ENCODE measurements around the gene MED13L.
A peak's percentile ranks its signal among the peaks of the same experiment; 100 is the strongest.
"Not testable (repeated sequence)": the region's sequence is repeated elsewhere in the genome, so short reads cannot be mapped to it uniquely, and the experiment has no call there.

The MED13L gene

GRCh38 chr12:116302166-116303058 is 24.9 kb upstream of the MED13L start:
- no peak for DNase-seq

GRCh38 chr12:116301621-116302020 is 24.1 kb upstream of the MED13L start:
- no peak for DNase-seq

- DNase-seq, result no peak
Observed at GRCh38 chr12:116299665-116300328, 22.3 kb upstream of the MED13L start.

- DNase-seq, result peak; percentile 51
Observed at GRCh38 chr12:116299064-116299463, 21.6 kb upstream of the MED13L start.

GRCh38 chr12:116298578-116298977 is 21.1 kb upstream of the MED13L start:
- DNase-seq, result no peak

GRCh38 chr12:116297224-116297834 is 19.8 kb upstream of the MED13L start:
- no peak for DNase-seq

- no peak for DNase-seq
Observed at GRCh38 chr12:116295327-116296263, 18.1 kb upstream of the MED13L start.

- DNase-seq, result peak; percentile 16
Observed at GRCh38 chr12:116294454-116295165, 17.1 kb upstream of the MED13L start.

GRCh38 chr12:116293687-116294453 is 16.4 kb upstream of the MED13L start:
- no peak for DNase-seq

- DNase-seq, result no peak
Observed at GRCh38 chr12:116291218-116291617, 13.7 kb upstream of the MED13L start.

GRCh38 chr12:116288735-116289134 is 11.2 kb upstream of the MED13L start:
- no peak for DNase-seq

GRCh38 chr12:116287842-116288301 is 10.4 kb upstream of the MED13L start:
- DNase-seq, result no peak

GRCh38 chr12:116284396-116284795 is 6.9 kb upstream of the MED13L start:
- DNase-seq, result no peak

- DNase-seq, result not testable (repeated sequence)
Observed at GRCh38 chr12:116283881-116284280, 6.4 kb upstream of the MED13L start.

- peak; percentile 29 for DNase-seq
Observed at GRCh38 chr12:116282371-116283286, 5.1 kb upstream of the MED13L start.

GRCh38 chr12:116280595-116281290 is 3.2 kb upstream of the MED13L start:
- no peak for DNase-seq

- DNase-seq, result no peak
Observed at GRCh38 chr12:116278667-116279066, 1.2 kb upstream of the MED13L start.

GRCh38 chr12:116278279-116278626 is 760 bp upstream of the MED13L start:
- no peak for DNase-seq

All from NCI-H69 (cell line).